GM06990 (cell line): Measurements from ENCODE around the gene PNMA8C.

Experiments used
- DNase-seq: peaks from one replicate; pipeline ENCODE4 v3.0.0-alpha.2; 2011; ENCODE audit not compliant: insufficient read length; ENCODE audit errors: extremely low read depth
- H3K27me3 ChIP-seq: replicated peaks from 2 replicates; pipeline ENCODE4 v1.6.0; 2011; ENCODE audit warnings: low read length; ENCODE audit not compliant: control insufficient read depth, insufficient read depth
- H3K36me3 ChIP-seq: 2 replicates; pipeline ENCODE4 v1.5.1; 2011; ENCODE audit warnings: low read length; ENCODE audit not compliant: control insufficient read depth, insufficient read depth
- H3K4me3 ChIP-seq: replicated peaks from 2 replicates; pipeline ENCODE4 v1.5.1; 2011; ENCODE audit warnings: low read depth, mild to moderate bottlenecking, control low read depth, low read length
- CTCF ChIP-seq: IDR thresholded peaks from 2 replicates; pipeline ENCODE4 v1.5.1; 2011; ENCODE audit warnings: low read length, control low read depth, mild to moderate bottlenecking, inconsistent platforms; ENCODE audit not compliant: insufficient read depth, poor library complexity, severe bottlenecking

The PNMA8C gene

GRCh38 chr19:46431824-46432223 is 3.1 kb upstream of the PNMA8C start:
- H3K36me3 ChIP-seq = no peaks in the 10 kb centered on the region
- no peak for TF ChIP-seq CTCF
- DNase-seq = no peak
- no peak overlapping the region for H3K4me3 ChIP-seq
- H3K27me3 ChIP-seq = 0 out of 2 replicates have a peak, but pooled peaks cover 1% of the 10 kb centered on the region

- H3K4me3 ChIP-seq = no peak overlapping the region
- no peak for DNase-seq
- H3K36me3 ChIP-seq = no peaks in the 10 kb centered on the region
- H3K27me3 ChIP-seq = peaks cover 1% of the 10 kb centered on the region; the same call in 1 of the 2 replicates
- TF ChIP-seq CTCF = no peak
Observed at GRCh38 chr19:46429999-46430398, 1.3 kb upstream of the PNMA8C start.

GRCh38 chr19:46427518-46428045 is 1.2 kb downstream of the PNMA8C start:
- TF ChIP-seq CTCF = no peak
- H3K36me3 ChIP-seq = no peaks in the 10 kb centered on the region
- peaks cover 1% of the 10 kb centered on the region; the same call in 1 of the 2 replicates for H3K27me3 ChIP-seq
- H3K4me3 ChIP-seq = no peak overlapping the region
- no peak for DNase-seq

GRCh38 chr19:46426506-46427162 is 2.1 kb downstream of the PNMA8C start:
- Histone ChIP-seq H3K36me3 (no peaks in the 10 kb centered on the region), H3K4me3 (no peak overlapping the region), H3K27me3 (peaks cover 1% of the 10 kb centered on the region; the same call in 1 of the 2 replicates)
- no peak for DNase-seq
- TF ChIP-seq CTCF = no peak

GRCh38 chr19:46426035-46426505 is 2.7 kb downstream of the PNMA8C start:
- no peak for DNase-seq
- no peaks in the 10 kb centered on the region for H3K36me3 ChIP-seq
- TF ChIP-seq CTCF = no peak
- H3K27me3 ChIP-seq = peaks cover 1% of the 10 kb centered on the region; the same call in 1 of the 2 replicates
- H3K4me3 ChIP-seq = no peak overlapping the region

- no peaks in the 10 kb centered on the region for H3K36me3 ChIP-seq
- no peak overlapping the region for H3K4me3 ChIP-seq
- peaks cover under 1% of the 10 kb centered on the region; the same call in 1 of the 2 replicates for H3K27me3 ChIP-seq
- no peak for DNase-seq
- TF ChIP-seq CTCF = no peak
Observed at GRCh38 chr19:46423188-46423587, 5.5 kb downstream of the PNMA8C start.
